Esophagus muscularis mucosa (tissue), 3 donors: ENCODE results near the gene BAIAP2.

ENCODE experiments used
- CTCF ChIP-seq, 3 experiments: fragments of 200-600 bp in 2 of 3; fragments of 450-650 bp in 1 of 3; sonication (generic) in 2 of 3; IDR thresholded peaks; one replicate each; pipeline ENCODE4 v1.5.1; 2017 to 2019; ENCODE audit warnings: antibody characterized with exemption in 3 of 3, mild to moderate bottlenecking in 2 of 3, moderate library complexity in 1 of 3
- POLR2A ChIP-seq: fragments of 450-650 bp; IDR thresholded peaks from one replicate; pipeline ENCODE4 v1.6.1; 2017; ENCODE audit warnings: antibody characterized with exemption, moderate library complexity, mild to moderate bottlenecking, low read depth

GRCh38 chr17:81151278-81151677 lies 116.3 kb downstream of the BAIAP2 start:
- TF ChIP-seq POLR2A (no peak), CTCF (IDR thresholded peaks at IDR 0.05) (no peak)
